Activated CD4-positive, alpha-beta T cell treated with anti-CD3 and anti-CD28 coated beads, Interleukin-2, amount 10 ng/mL, durations not matched to agents 7 days and 5 days (primary cell): ENCODE results near the gene CRYGD. TPM values are rescaled to one million over a fixed set of nuclear protein-coding genes. Genes with fewer than 3 reads are reported as not detected.
"Not testable (repeated sequence)": the region's sequence is repeated elsewhere in the genome, so short reads cannot be mapped to it uniquely, and the experiment has no call there.

ENCODE experiments used
- CTCF ChIA-PET: fragments of 350-600 bp; sonication (Branson Sonifier 250); formaldehyde crosslinking; loops from one replicate; lab custom pipeline; 2021; ENCODE audit warnings: antibody characterized with exemption; lab: Charles Lee
- POLR2A ChIA-PET: fragments of 350-600 bp; sonication (Branson Sonifier 250); formaldehyde crosslinking; loops from one replicate; lab custom pipeline; 2021; ENCODE audit warnings: antibody characterized with exemption; lab: Charles Lee
- DNase-seq: peaks from one replicate; pipeline ENCODE4 v3.0.0-alpha.2; 2020
- H3K27ac Mint-ChIP-seq: one replicate; pipeline ENCODE4 v1.8.0; 2021; ENCODE audit warnings: mild to moderate bottlenecking, moderate library complexity, mixed read lengths
- H3K27me3 Mint-ChIP-seq: one replicate; pipeline ENCODE4 v1.8.0; 2021; ENCODE audit warnings: mixed read lengths
- H3K36me3 Mint-ChIP-seq: one replicate; pipeline ENCODE4 v1.8.0; 2021; ENCODE audit warnings: low read depth, mixed read lengths
- H3K4me1 Mint-ChIP-seq: one replicate; pipeline ENCODE4 v1.8.0; 2021; ENCODE audit warnings: mixed read lengths
- H3K4me3 Mint-ChIP-seq: one replicate; pipeline ENCODE4 v1.8.0; 2021; ENCODE audit warnings: mild to moderate bottlenecking, moderate library complexity, mixed read lengths
- H3K9me3 Mint-ChIP-seq: one replicate; pipeline ENCODE4 v1.8.0; 2021; ENCODE audit warnings: mixed read lengths
- total RNA-seq, 2 experiments: library from RNA; stranded (reverse); gene quantifications; one replicate each; pipeline ENCODE4 v1.2.3, GENCODE V29; 2021

The CRYGD gene
- not detected for total RNA-seq

DNA sequence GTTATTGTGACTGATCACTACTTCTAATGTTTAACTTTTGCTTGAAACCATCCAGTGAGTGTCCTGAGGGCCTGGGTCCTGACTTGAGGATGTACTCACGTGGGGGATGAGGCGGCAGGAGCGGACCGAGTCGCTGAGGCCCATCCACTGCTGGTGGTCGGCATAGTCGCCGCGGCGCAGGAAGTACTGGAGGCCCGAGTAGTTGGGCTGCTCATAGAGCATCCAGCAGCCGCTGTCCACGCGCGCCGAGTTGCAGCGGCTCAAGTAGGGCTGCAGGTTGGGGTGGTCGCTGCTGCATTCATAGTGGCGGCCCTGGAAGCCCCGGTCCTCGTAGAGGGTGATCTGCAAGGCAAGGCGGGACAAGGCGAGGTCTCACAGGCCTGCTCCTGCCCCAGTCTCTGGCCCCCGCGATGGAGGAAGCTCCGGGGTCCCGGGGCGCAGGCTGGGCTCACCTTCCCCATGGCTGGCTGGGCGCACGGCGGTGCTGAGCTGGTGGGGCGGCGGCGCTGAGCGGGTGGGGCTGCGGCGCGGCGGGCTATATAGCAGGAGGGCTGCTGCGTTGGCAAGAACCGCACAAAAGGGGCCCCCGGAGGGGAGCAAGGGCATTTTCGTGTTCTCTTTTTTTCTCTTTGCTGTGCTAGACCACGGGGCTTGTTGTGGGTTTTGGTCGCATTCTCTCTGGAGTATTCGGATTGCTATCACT is at the start of gene CRYGD:
TSS of gene CRYGD (minus strand) at position 512 of the 703 bp plus-strand sequence. CDS start at position 461, 51 bp downstream.
- Mint-ChIP-seq H3K27me3 (peaks cover 27% of the 10 kb centered on the region), H3K4me3 (peak within 1 kb of the TSS; percentile 42)
- CTCF ChIA-PET, H3K4me1 Mint-ChIP-seq, H3K36me3 Mint-ChIP-seq, POLR2A ChIA-PET, DNase-seq, H3K9me3 Mint-ChIP-seq, H3K27ac Mint-ChIP-seq: not testable (repeated sequence)

DNA sequence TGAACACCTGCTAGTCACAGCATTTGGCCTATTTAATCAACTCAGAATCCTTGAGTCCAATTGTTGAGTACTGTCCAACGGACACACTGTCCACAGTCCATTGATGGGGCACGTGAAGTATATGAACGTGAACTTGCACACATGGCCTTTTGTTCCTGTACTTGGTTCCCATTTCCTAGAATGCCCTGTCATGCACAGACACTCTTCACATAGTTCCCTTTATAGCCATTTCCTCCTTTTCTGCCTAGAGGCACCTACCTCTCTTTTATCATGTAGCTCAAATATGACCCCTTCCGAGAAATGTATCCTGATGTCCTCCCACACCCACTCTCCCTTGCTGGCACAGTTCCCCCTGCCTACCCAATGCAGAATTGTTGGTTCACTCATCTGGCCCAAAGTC is 47.8 kb upstream of the CRYGD start:
- peaks cover 4% of the 10 kb centered on the region for H3K27me3 Mint-ChIP-seq
- no peaks in the 10 kb centered on the region for H3K9me3 Mint-ChIP-seq
- DNase-seq = no peak
- H3K4me1 Mint-ChIP-seq = peaks cover 5% of the 10 kb centered on the region
- no peaks in the 10 kb centered on the region for H3K36me3 Mint-ChIP-seq
- CTCF ChIA-PET = no interaction called here
- no peak overlapping the region for H3K27ac Mint-ChIP-seq
- no peak overlapping the region for H3K4me3 Mint-ChIP-seq
- POLR2A ChIA-PET = no interaction called here

DNA sequence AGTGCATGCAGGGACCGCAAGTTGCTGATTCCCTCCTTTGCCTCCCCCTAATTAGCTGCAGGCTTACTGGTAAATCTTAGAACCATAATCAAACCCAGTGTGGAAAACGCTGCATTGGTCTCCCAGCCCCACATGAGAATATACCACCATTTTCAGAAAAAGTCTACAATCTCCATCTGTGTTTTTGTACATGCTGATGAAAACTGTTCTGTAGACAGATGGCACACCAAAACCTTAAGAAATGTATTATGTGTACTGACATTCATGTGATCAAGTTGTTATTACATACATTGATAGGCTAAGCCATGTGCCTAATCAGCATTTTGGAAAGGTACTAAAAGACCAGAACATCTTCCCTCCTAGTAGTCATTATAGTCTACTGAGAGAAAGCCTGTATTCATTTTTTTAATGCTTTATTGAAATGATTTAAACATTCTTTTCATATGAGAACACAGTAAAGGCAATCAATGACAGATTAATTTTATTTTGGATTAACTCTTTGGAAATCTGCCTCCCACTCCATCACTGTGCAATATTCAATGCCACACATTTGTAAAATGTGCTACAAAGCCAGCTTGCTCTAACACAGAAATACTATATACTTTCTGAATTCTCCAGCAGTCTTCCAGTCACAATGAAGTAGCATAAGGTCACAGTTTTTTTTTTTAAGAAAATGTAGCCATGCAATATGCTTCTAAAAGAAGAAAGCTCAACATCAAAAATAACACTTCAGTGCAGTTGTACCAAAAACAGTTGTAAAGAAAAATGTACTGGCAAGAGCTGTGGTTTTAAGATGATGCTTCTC is 40.8 kb upstream of the CRYGD start:
- H3K27ac Mint-ChIP-seq = no peak overlapping the region
- no peak overlapping the region for H3K4me3 Mint-ChIP-seq
- DNase-seq = no peak
- peaks cover 14% of the 10 kb centered on the region for H3K27me3 Mint-ChIP-seq
- no peaks in the 10 kb centered on the region for H3K4me1 Mint-ChIP-seq
- CTCF ChIA-PET = interaction anchor here (1.6 kb wide), 1 partner anchor 62 kb away, joined by 3 read pairs; no protein-coding TSS in a partner anchor
- POLR2A ChIA-PET = no interaction called here
- H3K9me3 Mint-ChIP-seq = no peaks in the 10 kb centered on the region
- no peaks in the 10 kb centered on the region for H3K36me3 Mint-ChIP-seq

DNA sequence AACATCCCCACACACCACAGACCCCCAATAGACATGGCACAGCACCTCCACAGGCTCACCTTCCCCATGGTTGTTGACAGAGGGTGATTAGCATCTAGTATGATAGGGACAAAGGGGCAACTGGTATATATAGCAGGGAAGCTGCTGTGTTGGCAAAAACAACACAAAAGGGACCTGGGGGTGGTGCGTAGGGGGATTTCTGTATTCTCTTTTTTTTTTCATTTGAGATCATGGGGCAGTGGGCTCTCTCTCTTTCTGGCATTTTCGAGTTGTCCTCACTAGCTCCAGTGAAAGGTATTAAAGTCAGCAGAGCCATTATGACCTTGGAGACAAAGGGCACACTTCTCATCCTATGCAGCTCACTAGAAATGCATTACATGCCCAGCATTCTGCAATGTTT is 39.2 kb upstream of the CRYGD start, which contains the start of gene CRYGA:
TSS of gene CRYGA (minus strand) at position 101 of the 400 bp plus-strand sequence. CDS start at position 68, 33 bp downstream.
- H3K27me3 Mint-ChIP-seq = peaks cover 12% of the 10 kb centered on the region

DNA sequence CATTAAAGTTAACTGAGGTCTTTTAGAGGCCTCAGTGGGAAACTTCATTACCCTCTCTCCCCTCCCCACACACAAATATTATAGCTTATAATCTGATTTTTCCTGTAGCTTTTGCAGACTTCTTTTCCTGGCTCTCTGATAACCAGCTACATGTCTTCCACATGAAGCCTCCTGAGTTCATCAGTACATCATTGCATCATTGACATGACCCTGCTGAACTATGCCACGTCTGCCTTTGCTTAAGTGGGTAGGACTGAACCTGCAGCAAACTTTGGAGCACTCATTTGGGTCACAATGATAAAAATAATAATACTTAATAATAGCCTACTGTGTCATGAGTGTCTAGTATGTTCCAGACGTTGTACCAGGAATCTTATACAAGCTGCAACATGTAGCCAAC is 32.1 kb upstream of the CRYGD start:
- POLR2A ChIA-PET = no interaction called here
- CTCF ChIA-PET = no interaction called here
- peaks cover 7% of the 10 kb centered on the region for H3K27me3 Mint-ChIP-seq
- H3K36me3 Mint-ChIP-seq = no peaks in the 10 kb centered on the region
- H3K27ac Mint-ChIP-seq = no peak overlapping the region
- no peaks in the 10 kb centered on the region for H3K9me3 Mint-ChIP-seq
- no peaks in the 10 kb centered on the region for H3K4me1 Mint-ChIP-seq
- DNase-seq = no peak
- no peak overlapping the region for H3K4me3 Mint-ChIP-seq

More for the DNA sequence above, 39.2 kb upstream of the CRYGD start, which contains the start of gene CRYGA:
- ChIA-PET CTCF (interaction anchor here (0.6 kb wide), 1 partner anchor 71 kb away, joined by 3 read pairs; no protein-coding TSS in a partner anchor), POLR2A (no interaction called here)
- no peak within 1 kb of the TSS for H3K27ac Mint-ChIP-seq
- no peak within 1 kb of the TSS for H3K4me3 Mint-ChIP-seq
- DNase-seq = no peak
- H3K9me3 Mint-ChIP-seq = no peaks in the 10 kb centered on the region
- no peaks in the 10 kb centered on the region for H3K36me3 Mint-ChIP-seq
- H3K4me1 Mint-ChIP-seq = no peaks in the 10 kb centered on the region

DNA sequence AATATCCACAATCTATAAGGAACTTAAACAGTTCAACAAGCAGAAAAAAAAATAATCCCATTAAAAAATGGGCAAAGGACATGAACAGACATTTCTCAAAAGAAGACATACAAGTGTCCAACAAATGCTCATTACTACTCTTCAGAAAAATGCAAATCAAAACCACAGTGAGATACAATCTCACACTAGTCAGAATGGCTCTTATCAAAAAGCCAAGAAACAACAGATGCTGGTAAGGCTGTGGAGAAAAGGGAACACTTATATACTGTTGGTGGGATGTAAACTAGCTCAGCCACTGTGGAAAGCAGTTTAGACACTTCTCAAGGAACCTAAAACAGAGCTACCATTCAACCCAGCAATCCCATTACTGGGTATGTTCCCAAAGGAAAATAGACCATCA is 28.8 kb upstream of the CRYGD start:
- Mint-ChIP-seq H3K4me1 (no peaks in the 10 kb centered on the region), H3K36me3 (no peaks in the 10 kb centered on the region), H3K9me3 (no peaks in the 10 kb centered on the region), H3K27ac (no peak overlapping the region), H3K4me3 (no peak overlapping the region), H3K27me3 (peaks cover 10% of the 10 kb centered on the region)
- DNase-seq = no peak
- POLR2A ChIA-PET = no interaction called here
- CTCF ChIA-PET = no interaction called here

DNA sequence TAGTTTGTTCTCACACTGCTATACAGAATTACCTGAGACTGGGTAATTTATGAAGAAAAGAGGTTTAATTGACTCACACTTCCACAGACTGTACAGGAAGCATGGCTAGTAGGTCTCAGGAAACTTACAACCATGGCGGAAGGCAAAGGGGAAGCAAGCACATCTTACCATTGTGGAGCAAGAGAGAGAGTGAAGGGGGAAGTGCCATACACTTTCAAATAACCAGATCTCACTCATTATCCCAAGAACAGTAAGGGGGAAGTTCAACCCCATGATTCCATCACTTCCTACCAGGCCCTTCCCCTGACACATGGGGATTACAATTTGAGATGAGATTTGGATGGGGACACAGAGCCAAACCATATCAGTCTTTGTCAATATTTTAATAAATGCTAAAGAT is 26.6 kb upstream of the CRYGD start:
- H3K4me3 Mint-ChIP-seq = no peak overlapping the region
- DNase-seq = no peak
- no peaks in the 10 kb centered on the region for H3K9me3 Mint-ChIP-seq
- H3K27me3 Mint-ChIP-seq = peaks cover 10% of the 10 kb centered on the region
- H3K4me1 Mint-ChIP-seq = no peaks in the 10 kb centered on the region
- H3K36me3 Mint-ChIP-seq = no peaks in the 10 kb centered on the region
- ChIA-PET POLR2A (no interaction called here), CTCF (no interaction called here)
- no peak overlapping the region for H3K27ac Mint-ChIP-seq

DNA sequence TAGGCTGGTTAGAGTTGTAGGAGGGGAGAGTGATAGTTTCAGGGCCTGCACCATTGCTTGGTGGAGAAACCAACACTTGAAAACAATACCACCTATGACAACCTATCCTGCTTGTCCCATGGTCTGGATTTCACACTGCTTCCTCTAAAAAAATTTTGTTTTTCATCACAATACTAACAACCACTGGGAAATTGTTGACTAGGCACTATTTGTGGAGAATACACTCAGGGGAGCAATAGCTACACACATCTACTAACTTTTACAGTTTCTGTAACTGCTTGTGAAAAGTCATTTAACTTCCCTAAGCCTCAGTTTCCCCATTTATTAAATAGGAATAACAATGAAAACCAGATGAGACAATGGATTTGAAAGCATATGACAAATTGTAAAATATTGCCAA is 25.8 kb upstream of the CRYGD start:
- peaks cover 10% of the 10 kb centered on the region for H3K27me3 Mint-ChIP-seq
- H3K9me3 Mint-ChIP-seq = no peaks in the 10 kb centered on the region
- H3K4me3 Mint-ChIP-seq = no peak overlapping the region
- ChIA-PET POLR2A (no interaction called here), CTCF (no interaction called here)
- H3K27ac Mint-ChIP-seq = no peak overlapping the region
- H3K4me1 Mint-ChIP-seq = no peaks in the 10 kb centered on the region
- no peaks in the 10 kb centered on the region for H3K36me3 Mint-ChIP-seq
- DNase-seq = no peak

DNA sequence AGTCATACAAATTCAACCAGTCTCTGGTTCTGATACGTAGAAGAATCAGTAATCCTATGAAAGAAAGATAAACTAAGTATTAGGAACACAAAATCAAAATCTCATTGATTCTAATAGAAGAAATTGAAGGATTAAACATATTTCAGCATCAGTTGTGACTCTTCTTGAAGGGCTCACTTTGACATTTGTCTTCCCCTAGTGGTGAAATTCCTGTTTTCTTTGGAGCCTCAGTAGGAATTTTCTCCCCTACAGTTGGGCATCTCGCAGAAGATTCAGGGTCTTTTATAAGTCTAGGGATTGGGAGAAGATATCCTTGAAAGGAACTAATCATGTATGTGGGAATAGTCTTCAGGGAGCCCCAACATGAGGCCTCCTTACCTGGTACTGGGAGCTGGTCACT is 24.5 kb upstream of the CRYGD start:
- CTCF ChIA-PET = interaction anchor here (1.2 kb wide), 1 partner anchor 21 kb away, joined by 3 read pairs; no protein-coding TSS in a partner anchor
- Mint-ChIP-seq H3K36me3 (no peaks in the 10 kb centered on the region), H3K27ac (no peak overlapping the region), H3K4me1 (no peaks in the 10 kb centered on the region), H3K27me3 (peaks cover 10% of the 10 kb centered on the region), H3K9me3 (no peaks in the 10 kb centered on the region), H3K4me3 (no peak overlapping the region)
- POLR2A ChIA-PET = no interaction called here
- DNase-seq = no peak

DNA sequence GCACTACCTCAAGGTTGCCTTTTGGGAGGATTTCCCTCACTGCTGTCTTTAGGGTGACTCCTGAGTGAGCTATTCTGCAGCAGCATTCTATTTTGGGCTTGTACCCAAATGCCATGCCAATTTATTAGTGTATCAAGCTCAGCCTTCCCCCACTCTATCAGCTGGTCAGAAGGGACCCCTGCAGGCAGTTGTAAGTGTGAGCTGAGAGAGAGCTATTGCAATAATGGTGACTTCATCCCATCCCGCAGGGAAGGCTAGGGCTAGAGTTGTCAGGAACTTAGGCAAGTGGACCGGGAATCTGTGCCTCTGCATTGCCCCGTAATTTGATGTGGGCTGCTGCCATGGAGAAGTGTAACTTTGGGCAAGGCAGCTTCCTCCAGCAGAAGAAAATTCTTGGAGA is 23.4 kb upstream of the CRYGD start:
- Mint-ChIP-seq H3K4me3 (no peak overlapping the region), H3K27ac (no peak overlapping the region), H3K36me3 (no peaks in the 10 kb centered on the region), H3K9me3 (no peaks in the 10 kb centered on the region), H3K4me1 (no peaks in the 10 kb centered on the region), H3K27me3 (peaks cover 8% of the 10 kb centered on the region)
- DNase-seq = no peak
- ChIA-PET POLR2A (no interaction called here), CTCF (no interaction called here)

DNA sequence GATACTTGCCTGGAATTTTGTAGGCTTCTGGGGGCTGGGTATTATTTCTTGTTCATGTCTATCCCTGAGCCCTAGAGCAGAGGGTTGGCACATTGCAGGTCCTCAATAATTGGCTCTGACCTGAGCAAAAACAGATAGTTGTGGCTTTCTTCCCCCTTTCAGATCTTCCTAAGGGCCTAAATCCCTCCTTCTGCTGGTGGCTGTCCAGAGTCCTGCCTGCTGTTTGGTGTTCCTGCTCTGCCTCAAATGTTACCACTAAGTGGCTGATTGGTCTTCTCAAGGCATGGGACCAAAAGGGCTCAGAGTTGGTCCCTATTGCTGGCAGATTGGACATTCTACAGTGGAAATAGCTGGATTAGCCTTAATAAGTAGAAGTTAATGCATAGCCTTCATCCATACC is 22.7 kb upstream of the CRYGD start:
- H3K4me1 Mint-ChIP-seq = no peaks in the 10 kb centered on the region
- no peak overlapping the region for H3K4me3 Mint-ChIP-seq
- H3K27ac Mint-ChIP-seq = no peak overlapping the region
- no peaks in the 10 kb centered on the region for H3K36me3 Mint-ChIP-seq
- H3K27me3 Mint-ChIP-seq = peaks cover 3% of the 10 kb centered on the region
- no peaks in the 10 kb centered on the region for H3K9me3 Mint-ChIP-seq
- ChIA-PET POLR2A (no interaction called here), CTCF (no interaction called here)
- no peak for DNase-seq

DNA sequence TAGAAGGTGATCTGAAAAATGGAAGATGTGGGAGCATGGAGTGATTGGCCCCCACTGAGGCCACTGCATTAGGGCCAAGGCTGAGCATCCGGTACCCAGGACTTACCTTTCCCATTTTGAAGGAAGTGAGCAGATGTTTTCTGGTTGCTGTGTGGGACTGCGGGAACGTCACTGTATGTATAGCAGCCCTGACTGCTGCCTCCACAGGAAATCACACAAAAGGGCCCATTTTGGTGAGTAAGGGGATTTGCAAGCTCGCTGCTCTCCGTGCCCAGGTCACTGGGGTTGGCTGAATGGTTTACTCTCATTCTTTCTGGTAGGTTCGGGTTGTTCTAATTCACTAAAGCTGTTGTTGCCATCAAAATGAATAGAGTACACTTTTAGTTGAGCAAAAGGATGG is 21.7 kb upstream of the CRYGD start, which contains the start of gene CRYGB:
TSS of gene CRYGB (minus strand) at position 153 of the 400 bp plus-strand sequence. CDS start at position 115, 38 bp downstream.
- Mint-ChIP-seq H3K27me3 (peaks cover 2% of the 10 kb centered on the region), H3K4me3 (no peak within 1 kb of the TSS), H3K9me3 (no peaks in the 10 kb centered on the region), H3K4me1 (no peaks in the 10 kb centered on the region), H3K27ac (no peak within 1 kb of the TSS), H3K36me3 (no peaks in the 10 kb centered on the region)
- POLR2A ChIA-PET = no interaction called here
- CTCF ChIA-PET = no interaction called here
- no peak for DNase-seq
